Measurements from ENCODE around the gene NOL11. TPM values are rescaled to one million over a fixed set of nuclear protein-coding genes. Genes with fewer than 3 reads are reported as not detected.
"Not testable (repeated sequence)": the region's sequence is repeated elsewhere in the genome, so short reads cannot be mapped to it uniquely, and the experiment has no call there.

NOL11 gene
- total RNA-seq, 1 experiment from 2014 or later = 104 TPM

- DNase-seq (ENCODE audit: low read depth) = no peak
These were observed 36.3 kb downstream of the NOL11 start for GRCh38 chr17:67754001-67754400.

GRCh38 chr17:67754686-67755085, 37.0 kb downstream of the NOL11 start:
- DNase-seq (ENCODE audit: low read depth) = not testable (repeated sequence)

- not testable (repeated sequence) for DNase-seq (ENCODE audit: low read depth)
These were observed 39.0 kb downstream of the NOL11 start for GRCh38 chr17:67756766-67757165.

GRCh38 chr17:67759355-67760171, 41.8 kb downstream of the NOL11 start:
- DNase-seq (ENCODE audit: low read depth) = no peak

- DNase-seq (ENCODE audit: low read depth) = no peak
These were observed 47.9 kb downstream of the NOL11 start for GRCh38 chr17:67765623-67766022.

- DNase-seq (ENCODE audit: low read depth) = no peak
These were observed 51.5 kb downstream of the NOL11 start for GRCh38 chr17:67769231-67769630.

GRCh38 chr17:67770539-67770938, 52.8 kb downstream of the NOL11 start:
- no peak for DNase-seq (ENCODE audit: low read depth)

- no peak for DNase-seq (ENCODE audit: low read depth)
These were observed 54.9 kb downstream of the NOL11 start for GRCh38 chr17:67772679-67773078.

GRCh38 chr17:67773246-67773645, 55.5 kb downstream of the NOL11 start:
- no peak for DNase-seq (ENCODE audit: low read depth)

GRCh38 chr17:67779098-67779672, 61.4 kb downstream of the NOL11 start:
- DNase-seq (ENCODE audit: low read depth) = peak; percentile 47

GRCh38 chr17:67784364-67785121, 66.8 kb downstream of the NOL11 start:
- DNase-seq (ENCODE audit: low read depth) = no peak

GRCh38 chr17:67785122-67785477, 67.4 kb downstream of the NOL11 start:
- DNase-seq (ENCODE audit: low read depth) = no peak

GRCh38 chr17:67785504-67785903, 67.8 kb downstream of the NOL11 start:
- DNase-seq (ENCODE audit: low read depth) = no peak

Other genes starting within 250 kb of the NOL11 start
- 20.7 and 22.7 TPM in 2 replicates for gene BPTF, start 107.6 kb downstream of the NOL11 start, total RNA-seq (2014; rRNA removed; shearing (Covaris generic))

All from Daoy (cell line).